Heart left ventricle (tissue), 13 donors: Measurements from ENCODE around the gene AGO4.

Experiments used
- CTCF ChIP-seq, 12 donors: fragments of 200-600 bp; sonication (generic) in 4 of 12; IDR thresholded peaks; one replicate each; pipeline versions ENCODE4 v1.5.0 to v1.8.0; 2018 to 2022; ENCODE audit warnings: antibody characterized with exemption in 12 of 12, mild to moderate bottlenecking in 5 of 12
- POLR2A ChIP-seq, 2 donors: fragments of 450-650 bp; IDR thresholded peaks; one replicate each; pipeline ENCODE4 v1.6.1; 2017; ENCODE audit warnings: antibody characterized with exemption in 2 of 2, mild to moderate bottlenecking in 2 of 2, moderate library complexity in 2 of 2
- donor health status: ischemic (EF 13 %, LVEDD 7.1; RV severe dilation, severe dysfunction).
- donor health status: DM: no; HTN: yes; CAD: no.
- donor health status: DM: no; HTN: no; CAD: no.
- donor health status: ischemic (EF 25% LVEDD 6.9; RV normal size, moderate dysfunction).
- donor health status: ischemic (EF 25% LVEDD 5.7; RV mildly dilated, moderate dysfunction).
- donor health status: ischemic (EF 35%, LVEDD 5.7; RV mildly dilated, moderate dysfunction).
- donor health status: nonischemic (EF 11% LVEDD 7.7; RV severe dilation, severe dysfunction).
- donor health status: DM: yes; HTN: yes; CAD: no.
- donor health status: PGD.
- donor health status: ischemic (EF 29% LVEDD 5.4; RV normal size, mild dysfunction).
- donor health status: nonischemic (EF 23%, LVEDD 6.1; RV moderate dilation, normal function).

- TF ChIP-seq CTCF (IDR thresholded peaks at IDR 0.05) = no peak
- no peak for TF ChIP-seq POLR2A (IDR thresholded peaks at IDR 0.05)
Observed at GRCh38 chr1:35795295-35795694, 12.5 kb upstream of the AGO4 start.
